K562 (cell line): ENCODE measurements around the gene FYB2. TPM values are rescaled to one million over a fixed set of nuclear protein-coding genes. Genes with fewer than 3 reads are reported as not detected.

Source experiments
- ATAC-seq: fragments of 200-7000 bp; cut with Tn5 transposase; 3 replicates; pipeline ENCODE4 v1.9.1; 2020; ENCODE audit warnings: moderate library complexity
- BruUV-seq: library from RNA; stranded (reverse); fragments of 400-500 nt; replicated peaks from 2 replicates; lab custom pipeline; 2021; lab: Mats Ljungman, UMichigan
- CTCF ChIA-PET: fragments of 300-600 bp; formaldehyde crosslinking; extraction: SDS; loops from one replicate; lab custom pipeline; 2021; ENCODE audit warnings: low intra/inter-chr PET ratio; lab: Yijun Ruan, JAX
- POLR2A ChIA-PET: fragments of 300-600, 350-650 bp; sonication (Branson Sonifier 250); formaldehyde crosslinking; extraction: SDS; loops from one replicate; lab custom pipeline; 2021; ENCODE audit warnings: antibody characterized with exemption, inconsistent platforms; lab: Yijun Ruan, JAX
- DNase-seq, 4 experiments: peaks; one replicate each; pipeline versions ENCODE4 v3.0.0 to v3.0.0-alpha.2; 2011 to 2018; ENCODE audit warnings: low spot score in 3 of 4, mixed read lengths in 3 of 4; ENCODE audit errors: extremely low read depth in 1 of 4
- FAIRE-seq: peaks from 2 replicates; lab custom pipeline; 2011; peaks lifted over from hg19 to GRCh38; lab: Jason Lieb, UNC
- H2AFZ ChIP-seq: 2 replicates; pipeline ENCODE4 v1.6.0; 2011; ENCODE audit warnings: low read depth, low read length, control low read depth, inconsistent platforms
- H3K27ac ChIP-seq: fragments of 200-600 bp; 3 replicates; pipeline ENCODE4 v1.8.0; 2011; ENCODE audit warnings: low read depth, mild to moderate bottlenecking, control low read depth, inconsistent platforms, low read length, moderate library complexity, mixed read lengths; ENCODE audit errors: extremely low read depth
- H3K27me3 ChIP-seq, 2 experiments: fragments of 300-600 bp in 1 of 2; 2 replicates in 1 of 2; 3 replicates in 1 of 2; pipeline versions ENCODE4 v1.6.0 to v1.8.0; 2011; ENCODE audit warnings: inconsistent platforms in 2 of 2, low read length in 2 of 2, mild to moderate bottlenecking in 1 of 2, mixed read lengths in 1 of 2, moderate library complexity in 1 of 2; ENCODE audit not compliant: control insufficient read depth in 2 of 2, insufficient read depth in 2 of 2
- H3K36me3 ChIP-seq: fragments of 300-600 bp; 3 replicates; pipeline ENCODE4 v1.8.0; 2011; ENCODE audit warnings: mild to moderate bottlenecking, low read length, inconsistent platforms; ENCODE audit not compliant: control insufficient read depth, insufficient read depth
- H3K4me1 ChIP-seq, 2 experiments: fragments of 200-600 bp in 1 of 2; replicated peaks in 1 of 2; 2 replicates in 1 of 2; 3 replicates in 1 of 2; pipeline versions ENCODE4 v1.5.1 to v1.8.0; 2011; ENCODE audit warnings: inconsistent platforms in 2 of 2, low read length in 2 of 2, mild to moderate bottlenecking in 1 of 2, mixed read lengths in 1 of 2, moderate library complexity in 1 of 2; ENCODE audit not compliant: control insufficient read depth in 2 of 2, insufficient read depth in 2 of 2
- H3K4me2 ChIP-seq: 2 replicates; pipeline ENCODE4 v1.6.1; 2011; ENCODE audit warnings: low read length, control low read depth, inconsistent platforms, mixed read lengths; ENCODE audit not compliant: insufficient read depth
- H3K4me3 ChIP-seq: fragments of 200-600 bp; sonication (generic), shearing (Covaris generic); 2 replicates; pipeline ENCODE4 v1.5.1; 2016; ENCODE audit warnings: control low read depth, inconsistent platforms
- H3K79me2 ChIP-seq: fragments of 200-600 bp; 3 replicates; pipeline ENCODE4 v1.8.0; 2011; ENCODE audit warnings: low read length, inconsistent platforms; ENCODE audit not compliant: control insufficient read depth, insufficient read depth
- H3K9ac ChIP-seq, 2 experiments: 2 replicates each; pipeline versions ENCODE4 v1.6.0 to v1.6.1; 2011; ENCODE audit warnings: low read depth in 2 of 2, low read length in 2 of 2, control low read depth in 1 of 2, inconsistent platforms in 1 of 2, mild to moderate bottlenecking in 1 of 2, mixed read lengths in 1 of 2; ENCODE audit not compliant: insufficient read depth in 1 of 2
- H3K9me1 ChIP-seq: one replicate; pipeline ENCODE4 v1.6.0; 2011; ENCODE audit warnings: inconsistent platforms, mild to moderate bottlenecking, low read length, moderate library complexity; ENCODE audit not compliant: control insufficient read depth, insufficient read depth
- H3K9me3 ChIP-seq: replicated peaks from 2 replicates; pipeline ENCODE4 v1.5.1; 2011; ENCODE audit warnings: low read depth, low read length, inconsistent platforms; ENCODE audit not compliant: control insufficient read depth, insufficient read depth
- H4K20me1 ChIP-seq: replicated peaks from 2 replicates; pipeline ENCODE4 v1.6.1; 2011; ENCODE audit warnings: low read length, inconsistent platforms, mixed read lengths; ENCODE audit not compliant: control insufficient read depth, insufficient read depth
- ELF2 ChIP-seq: fragments of 250-450 bp; sonication (Bioruptor Pico); IDR thresholded peaks from 2 replicates; pipeline ENCODE4 v1.5.0; 2021; ENCODE audit warnings: mild to moderate bottlenecking
- FIP1L1 ChIP-seq: fragments of 200-400 bp; formaldehyde crosslinking; IDR thresholded peaks from 2 replicates; pipeline ENCODE4 v1.6.1; 2018; ENCODE audit warnings: mild to moderate bottlenecking, low read depth, low read length; ENCODE audit not compliant: poor library complexity, severe bottlenecking
- FOXM1 ChIP-seq, 2 experiments: fragments of 450-650 bp in 1 of 2; sonication (generic) in 1 of 2; formaldehyde crosslinking in 1 of 2; IDR thresholded peaks; 2 replicates each; pipeline versions ENCODE4 v1.6.1 to v1.9.0; 2017 to 2022; ENCODE audit warnings: low read depth in 2 of 2, mild to moderate bottlenecking in 2 of 2, missing genetic modification reagents in 1 of 2, moderate library complexity in 1 of 2
- GABPB2 ChIP-seq: fragments of 250-450 bp; sonication (Bioruptor Pico); conservative IDR thresholded peaks from 2 replicates; pipeline ENCODE4 v1.5.1; 2021; ENCODE audit warnings: mild to moderate bottlenecking
- KDM5B ChIP-seq: fragments of 200-600 bp; sonication (generic); IDR thresholded peaks from 2 replicates; pipeline ENCODE4 v1.6.1; 2012; ENCODE audit warnings: low read depth, mild to moderate bottlenecking, moderate library complexity, low read length, control low read depth, inconsistent platforms; ENCODE audit not compliant: insufficient replicate concordance
- MED1 ChIP-seq: sonication (generic); formaldehyde crosslinking; IDR thresholded peaks from 2 replicates; pipeline ENCODE4 v1.8.1; 2023; ENCODE audit warnings: missing genetic modification reagents, borderline replicate concordance
- NFRKB ChIP-seq: fragments of 450-650 bp; IDR thresholded peaks from 2 replicates; pipeline ENCODE4 v1.6.1; 2016; ENCODE audit warnings: low read depth
- RBM15 ChIP-seq: fragments of 200-400 bp; formaldehyde crosslinking; IDR thresholded peaks from 2 replicates; pipeline ENCODE4 v1.6.1; 2018; ENCODE audit warnings: mild to moderate bottlenecking, low read length, moderate library complexity; ENCODE audit not compliant: insufficient read depth
- SRSF3 ChIP-seq: fragments of 200-400 bp; formaldehyde crosslinking; IDR thresholded peaks from 2 replicates; pipeline ENCODE4 v1.6.1; 2016; ENCODE audit warnings: mild to moderate bottlenecking, low read length, moderate library complexity; ENCODE audit not compliant: insufficient read depth
- TBP ChIP-seq: optimal IDR thresholded peaks from 2 replicates; pipeline ENCODE3; 2011; ENCODE audit warnings: low read depth, low read length, improper control_type of control experiment
- ZNF12 ChIP-seq: sonication (generic); formaldehyde crosslinking; IDR thresholded peaks from 2 replicates; pipeline ENCODE4 v1.4.0; 2020; ENCODE audit warnings: mild to moderate bottlenecking, missing genetic modification reagents
- ZNF24 ChIP-seq: fragments of 450-650 bp; IDR thresholded peaks from 2 replicates; pipeline ENCODE4 v1.6.1; 2016
- ZNF586 ChIP-seq: fragments of 450-650 bp; formaldehyde crosslinking; conservative IDR thresholded peaks from 2 replicates; pipeline ENCODE4 v1.4.0; 2020; ENCODE audit warnings: mild to moderate bottlenecking, moderate library complexity
- in situ Hi-C: fragments of 300-500 bp; cut with MboI; formaldehyde crosslinking; loops from 4 replicates; pipeline ENCODE4 v1.15.0; 2018; ENCODE audit warnings: inconsistent platforms, mixed read lengths
- intact Hi-C: fragments of 100-400 bp; cut with micrococcal nuclease; formaldehyde crosslinking; loops from 2 replicates; pipeline ENCODE4 v1.14.2; 2022
- polyA plus RNA-seq, 8 experiments: library from polyadenylated mRNA; depleted of rRNA in 4 of 8; stranded (reverse) in 5 of 8; unstranded in 3 of 8; fragments of >200 nt; fragmentation: Nextera tagmentation in 2 of 8; fragmentation: Illumina TruSeq in 1 of 8; extraction: Ambion mirVana in 2 of 8; extraction: Trizol in 1 of 8; gene quantifications; 2 replicates each; pipeline versions ENCODE4 v1.2.1 to v1.2.3, GENCODE V29; 2011 to 2014; ENCODE audit warnings: inconsistent platforms in 1 of 8, missing spikeins in 1 of 8
- total RNA-seq, 7 experiments: library from RNA; depleted of rRNA in 6 of 7; stranded (reverse); fragments of >200 nt in 6 of 7; fragmentation: Illumina TruSeq in 2 of 7; extraction: Trizol in 2 of 7; gene quantifications; 2 replicates each; pipeline versions ENCODE4 v1.2.1 to v1.2.3, GENCODE V29; 2011 to 2021; ENCODE audit warnings: low replicate concordance in 1 of 7
- TF ChIP-seq, protein P1 (sequence below): fragments of 250-450 bp; sonication (Bioruptor Pico); IDR thresholded peaks from 2 replicates; pipeline ENCODE4 v1.6.1; 2021; ENCODE audit warnings: mild to moderate bottlenecking
- TF ChIP-seq, protein P2 (sequence below): fragments of 450-650 bp; formaldehyde crosslinking; conservative IDR thresholded peaks from 2 replicates; pipeline ENCODE4 v1.4.0; 2022; ENCODE audit warnings: mild to moderate bottlenecking, missing genetic modification characterization
- TF ChIP-seq, protein P3 (sequence below): fragments of 450-650 bp; conservative IDR thresholded peaks from 2 replicates; pipeline ENCODE4 v1.6.1; 2016; ENCODE audit warnings: missing genetic modification characterization, low read depth, mild to moderate bottlenecking, control low read depth, missing compliant biosample characterization
- TF ChIP-seq, protein P4 (sequence below), 2 experiments: fragments of 450-650 bp in 1 of 2; IDR thresholded peaks; 2 replicates each; pipeline ENCODE4 v1.6.1; 2011 to 2017; ENCODE audit warnings: low read depth in 2 of 2, antibody characterized with exemption in 1 of 2, borderline replicate concordance in 1 of 2, low read length in 1 of 2, mild to moderate bottlenecking in 1 of 2, mixed read lengths in 1 of 2; ENCODE audit not compliant: control insufficient read depth in 1 of 2

FYB2 gene
- total and polyA plus RNA-seq, 9 of the 15 experiments (the other 6 are each of a cell fraction or from before 2014, with no cell fraction given), result not detected

DNA sequence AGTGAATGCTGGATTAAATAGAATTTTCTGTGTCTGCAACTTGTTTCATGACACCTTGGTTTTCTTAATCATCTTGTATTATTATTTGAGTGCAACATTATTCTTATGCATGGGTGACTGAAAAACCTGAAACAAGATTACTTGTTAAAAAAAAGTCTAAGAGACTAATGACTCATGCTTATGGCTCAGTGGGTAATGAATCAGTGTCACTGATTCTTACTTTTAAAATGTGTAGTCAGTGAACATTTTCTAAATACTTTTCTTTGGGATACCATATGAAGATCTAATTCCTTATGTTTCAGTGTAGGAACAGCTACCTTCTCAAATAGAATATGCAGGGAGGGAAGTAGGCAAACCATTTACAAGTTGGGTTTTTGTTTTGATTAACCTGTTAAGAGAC is 108.6 kb downstream of the FYB2 start:
- ChIA-PET CTCF (no interaction called here), POLR2A (no interaction called here)
- Histone ChIP-seq H4K20me1 (no peaks in the 10 kb centered on the region), H3K4me2 (no peak overlapping the region), H3K4me1 (no peaks in the 10 kb centered on the region), H3K36me3 (no peaks in the 10 kb centered on the region), H3K9me3 (no peaks in the 10 kb centered on the region), H3K79me2 (no peaks in the 10 kb centered on the region), H3K9me1 (no peaks in the 10 kb centered on the region), H3K27me3 (no peaks in the 10 kb centered on the region), H3K4me3 (no peak overlapping the region), H2AFZ (no peak overlapping the region), H3K27ac (no peak overlapping the region), H3K9ac (no peak overlapping the region)
- BruUV-seq, result no TSS peak
- intact Hi-C loops, result no loop called here
- DNase-seq, result no peak
- no peak for FAIRE-seq
- in situ Hi-C loops, result no loop called here
- ATAC-seq, result no peak
- TF ChIP-seq ZNF12 (CRISPR knock-in tag) (no peak), RBM15 (no peak), FOXM1 (IDR thresholded peaks at IDR 0.05; ENCODE audit: low read depth) (no peak), FOXM1 (CRISPR knock-in tag; IDR thresholded peaks at IDR 0.05; ENCODE audit: low read depth) (no peak), MED1 (CRISPR knock-in tag) (no peak), ZNF24 (no peak), TBP (no peak), SRSF3 (no peak), NFRKB (no peak), GABPB2 (no peak), ZNF586 (no peak), FIP1L1 (no peak), ELF2 (CRISPR knock-in tag) (no peak), KDM5B (no peak)
- TF ChIP-seq, protein P1, sequence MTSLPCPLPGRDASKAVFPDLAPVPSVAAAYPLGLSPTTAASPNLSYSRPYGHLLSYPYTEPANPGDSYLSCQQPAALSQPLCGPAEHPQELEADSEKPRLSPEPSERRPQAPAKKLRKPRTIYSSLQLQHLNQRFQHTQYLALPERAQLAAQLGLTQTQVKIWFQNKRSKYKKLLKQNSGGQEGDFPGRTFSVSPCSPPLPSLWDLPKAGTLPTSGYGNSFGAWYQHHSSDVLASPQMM (CRISPR knock-in tag), result no peak
- TF ChIP-seq, protein P2, sequence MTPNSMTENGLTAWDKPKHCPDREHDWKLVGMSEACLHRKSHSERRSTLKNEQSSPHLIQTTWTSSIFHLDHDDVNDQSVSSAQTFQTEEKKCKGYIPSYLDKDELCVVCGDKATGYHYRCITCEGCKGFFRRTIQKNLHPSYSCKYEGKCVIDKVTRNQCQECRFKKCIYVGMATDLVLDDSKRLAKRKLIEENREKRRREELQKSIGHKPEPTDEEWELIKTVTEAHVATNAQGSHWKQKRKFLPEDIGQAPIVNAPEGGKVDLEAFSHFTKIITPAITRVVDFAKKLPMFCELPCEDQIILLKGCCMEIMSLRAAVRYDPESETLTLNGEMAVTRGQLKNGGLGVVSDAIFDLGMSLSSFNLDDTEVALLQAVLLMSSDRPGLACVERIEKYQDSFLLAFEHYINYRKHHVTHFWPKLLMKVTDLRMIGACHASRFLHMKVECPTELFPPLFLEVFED (CRISPR knock-in tag), result no peak
- TF ChIP-seq, protein P3, sequence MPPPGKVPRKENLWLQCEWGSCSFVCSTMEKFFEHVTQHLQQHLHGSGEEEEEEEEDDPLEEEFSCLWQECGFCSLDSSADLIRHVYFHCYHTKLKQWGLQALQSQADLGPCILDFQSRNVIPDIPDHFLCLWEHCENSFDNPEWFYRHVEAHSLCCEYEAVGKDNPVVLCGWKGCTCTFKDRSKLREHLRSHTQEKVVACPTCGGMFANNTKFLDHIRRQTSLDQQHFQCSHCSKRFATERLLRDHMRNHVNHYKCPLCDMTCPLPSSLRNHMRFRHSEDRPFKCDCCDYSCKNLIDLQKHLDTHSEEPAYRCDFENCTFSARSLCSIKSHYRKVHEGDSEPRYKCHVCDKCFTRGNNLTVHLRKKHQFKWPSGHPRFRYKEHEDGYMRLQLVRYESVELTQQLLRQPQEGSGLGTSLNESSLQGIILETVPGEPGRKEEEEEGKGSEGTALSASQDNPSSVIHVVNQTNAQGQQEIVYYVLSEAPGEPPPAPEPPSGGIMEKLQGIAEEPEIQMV (tag), result no peak
- TF ChIP-seq, protein P4, sequence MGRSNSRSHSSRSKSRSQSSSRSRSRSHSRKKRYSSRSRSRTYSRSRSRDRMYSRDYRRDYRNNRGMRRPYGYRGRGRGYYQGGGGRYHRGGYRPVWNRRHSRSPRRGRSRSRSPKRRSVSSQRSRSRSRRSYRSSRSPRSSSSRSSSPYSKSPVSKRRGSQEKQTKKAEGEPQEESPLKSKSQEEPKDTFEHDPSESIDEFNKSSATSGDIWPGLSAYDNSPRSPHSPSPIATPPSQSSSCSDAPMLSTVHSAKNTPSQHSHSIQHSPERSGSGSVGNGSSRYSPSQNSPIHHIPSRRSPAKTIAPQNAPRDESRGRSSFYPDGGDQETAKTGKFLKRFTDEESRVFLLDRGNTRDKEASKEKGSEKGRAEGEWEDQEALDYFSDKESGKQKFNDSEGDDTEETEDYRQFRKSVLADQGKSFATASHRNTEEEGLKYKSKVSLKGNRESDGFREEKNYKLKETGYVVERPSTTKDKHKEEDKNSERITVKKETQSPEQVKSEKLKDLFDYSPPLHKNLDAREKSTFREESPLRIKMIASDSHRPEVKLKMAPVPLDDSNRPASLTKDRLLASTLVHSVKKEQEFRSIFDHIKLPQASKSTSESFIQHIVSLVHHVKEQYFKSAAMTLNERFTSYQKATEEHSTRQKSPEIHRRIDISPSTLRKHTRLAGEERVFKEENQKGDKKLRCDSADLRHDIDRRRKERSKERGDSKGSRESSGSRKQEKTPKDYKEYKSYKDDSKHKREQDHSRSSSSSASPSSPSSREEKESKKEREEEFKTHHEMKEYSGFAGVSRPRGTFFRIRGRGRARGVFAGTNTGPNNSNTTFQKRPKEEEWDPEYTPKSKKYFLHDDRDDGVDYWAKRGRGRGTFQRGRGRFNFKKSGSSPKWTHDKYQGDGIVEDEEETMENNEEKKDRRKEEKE (IDR thresholded peaks at IDR 0.05; ENCODE audit: borderline replicate concordance in 1 of 2, control insufficient read depth in 1 of 2, low read depth in 2 of 2, low read length in 1 of 2), result no peak
